ENCODE results near the gene TRIM52. TPM values are rescaled to one million over a fixed set of nuclear protein-coding genes. Genes with fewer than 3 reads are reported as not detected.

Gene TRIM52
- total and polyA plus RNA-seq, 2 of the 13 experiments (the other 11 are each of a cell fraction or from before 2014, with no cell fraction given) = 7.2 to 11.6 TPM

- TF ChIP-seq CSRNP2 (CRISPR knock-in tag; conservative IDR thresholded peaks at IDR 0.05; ENCODE audit: low read depth) = no peak
- no peak for TF ChIP-seq ATF5 (CRISPR knock-in tag; IDR thresholded peaks at IDR 0.05; ENCODE audit: low read depth)
- TF ChIP-seq HNRNPH1 (optimal IDR thresholded peaks at IDR 0.05; ENCODE audit: low read depth, low read length) = no peak
- TF ChIP-seq HBP1 (CRISPR knock-in tag; IDR thresholded peaks at IDR 0.05; ENCODE audit: low read depth) = no peak; the same call in 1 of the 2 replicates
- no peak for TF ChIP-seq ZNF326 (CRISPR knock-in tag; IDR thresholded peaks at IDR 0.05; ENCODE audit: borderline replicate concordance)
- TF ChIP-seq NCOR1 (IDR thresholded peaks at IDR 0.05; ENCODE audit: borderline replicate concordance, low read length) = no peak
- TF ChIP-seq MLX (CRISPR knock-in tag; IDR thresholded peaks at IDR 0.05) = no peak
- no peak for TF ChIP-seq ZNF263 (CRISPR knock-in tag; IDR thresholded peaks at IDR 0.05)
- TF ChIP-seq ATF2 (CRISPR knock-in tag; IDR thresholded peaks at IDR 0.05) = no peak; the same call in 1 of the 2 replicates
- TF ChIP-seq BRD4 (CRISPR knock-in tag; IDR thresholded peaks at IDR 0.05) = no peak
- TF ChIP-seq GPBP1L1 (CRISPR knock-in tag; IDR thresholded peaks at IDR 0.05) = no peak
- TF ChIP-seq PREB (CRISPR knock-in tag; IDR thresholded peaks at IDR 0.05) = no peak
- TF ChIP-seq NCOA5 (CRISPR knock-in tag; IDR thresholded peaks at IDR 0.05) = no peak
- TF ChIP-seq ZNF337 (CRISPR knock-in tag; IDR thresholded peaks at IDR 0.05; ENCODE audit: borderline replicate concordance, low read depth) = no peak; the same call in 1 of the 2 replicates
- TF ChIP-seq KLF11 (CRISPR knock-in tag; IDR thresholded peaks at IDR 0.05) = no peak
- no peak for TF ChIP-seq CENPBD1 (CRISPR knock-in tag; IDR thresholded peaks at IDR 0.05; ENCODE audit: borderline replicate concordance, low read depth)
- no peak for TF ChIP-seq ZC3H4 (CRISPR knock-in tag; IDR thresholded peaks at IDR 0.05; ENCODE audit: borderline replicate concordance)
- no peak for TF ChIP-seq ZNF160 (CRISPR knock-in tag; IDR thresholded peaks at IDR 0.05)
- TF ChIP-seq SUZ12 (IDR thresholded peaks at IDR 0.05; ENCODE audit: low read depth, low read length) = no peak
Measured at GRCh38 chr5:181246276-181247049, 14.5 kb downstream of the TRIM52 start (continued).

Data from HepG2 (cell line).